ENCODE measurements around the gene AGPAT4.
"Not testable (repeated sequence)": the region's sequence is repeated elsewhere in the genome, so short reads cannot be mapped to it uniquely, and the experiment has no call there.

Gene AGPAT4

GRCh38 chr6:161313940-161314509, 40.2 kb upstream of the AGPAT4 start:
- no peak for TF ChIP-seq CTCF (IDR thresholded peaks at IDR 0.05)
- intact Hi-C loops (cut with DNase I; ENCODE audit: low total_unique reads), result no loop called here
- Histone ChIP-seq H3K4me1 (no peaks in the 10 kb centered on the region), H3K36me3 (no peaks in the 10 kb centered on the region), H3K27ac (no peak overlapping the region), H3K4me3 (no peak overlapping the region), H3K27me3 (no peaks in the 10 kb centered on the region), H3K9me3 (no peaks in the 10 kb centered on the region)
- no peak for DNase-seq

GRCh38 chr6:161313475-161313874, 39.6 kb upstream of the AGPAT4 start:
- H3K27me3 ChIP-seq; H3K27ac ChIP-seq; DNase-seq; H3K4me1 ChIP-seq; H3K36me3 ChIP-seq; H3K4me3 ChIP-seq; intact Hi-C loops (cut with DNase I; ENCODE audit: low total_unique reads); H3K9me3 ChIP-seq: not testable (repeated sequence)

GRCh38 chr6:161309774-161310173, 35.9 kb upstream of the AGPAT4 start:
- H3K4me3 ChIP-seq; H3K9me3 ChIP-seq; H3K4me1 ChIP-seq; H3K27me3 ChIP-seq; DNase-seq; intact Hi-C loops (cut with DNase I; ENCODE audit: low total_unique reads); H3K27ac ChIP-seq; H3K36me3 ChIP-seq: not testable (repeated sequence)

GRCh38 chr6:161308075-161308655, 34.3 kb upstream of the AGPAT4 start:
- no peaks in the 10 kb centered on the region for H3K36me3 ChIP-seq
- H3K9me3 ChIP-seq, result no peaks in the 10 kb centered on the region
- DNase-seq, result no peak
- H3K4me1 ChIP-seq, result no peaks in the 10 kb centered on the region
- no peak for TF ChIP-seq CTCF (IDR thresholded peaks at IDR 0.05)
- intact Hi-C loops (cut with DNase I; ENCODE audit: low total_unique reads), result no loop called here
- no peak overlapping the region for H3K27ac ChIP-seq
- H3K27me3 ChIP-seq, result no peaks in the 10 kb centered on the region
- H3K4me3 ChIP-seq, result no peak overlapping the region

DNA sequence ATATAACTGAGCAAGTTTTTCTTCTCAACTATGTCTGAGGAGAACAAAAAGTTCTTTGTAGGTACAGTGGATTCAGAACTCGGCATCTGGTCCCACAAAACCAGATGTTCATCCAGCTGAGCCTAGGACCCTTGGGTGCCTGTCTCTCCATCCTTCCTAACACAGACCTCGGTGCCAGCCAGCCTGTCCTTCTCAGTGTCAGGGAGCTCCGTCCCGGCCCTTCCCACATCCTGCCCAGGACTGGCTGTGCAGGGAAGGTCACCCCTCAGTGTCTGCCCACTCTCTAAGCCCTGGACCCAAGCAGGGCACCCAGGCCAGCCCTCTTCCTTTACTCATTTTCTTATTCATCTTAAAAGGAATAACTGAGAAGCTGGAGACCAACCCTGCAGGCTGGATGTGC, 32.0 kb upstream of the AGPAT4 start:
- Histone ChIP-seq H3K36me3 (no peaks in the 10 kb centered on the region), H3K4me1 (peaks cover 0 to 3% (median 0%) of the 10 kb centered on the region in 4 donors), H3K4me3 (no peak overlapping the region), H3K27ac (no peak overlapping the region), H3K9me3 (no peaks in the 10 kb centered on the region), H3K27me3 (no peaks in the 10 kb centered on the region)
- no peak for TF ChIP-seq CTCF (IDR thresholded peaks at IDR 0.05)
- intact Hi-C loops (cut with DNase I; ENCODE audit: low total_unique reads), result no loop called here
- no peak for DNase-seq

GRCh38 chr6:161303628-161304340, 29.9 kb upstream of the AGPAT4 start:
- intact Hi-C loops (cut with DNase I; ENCODE audit: low total_unique reads), result no loop called here
- no peak for TF ChIP-seq CTCF (IDR thresholded peaks at IDR 0.05)

More at GRCh38 chr6:161303628-161304340, 29.9 kb upstream of the AGPAT4 start:
- Histone ChIP-seq H3K27ac (no peak overlapping the region), H3K36me3 (no peaks in the 10 kb centered on the region), H3K9me3 (no peaks in the 10 kb centered on the region), H3K4me1 (peaks cover 0 to 3% (median 0%) of the 10 kb centered on the region in 4 donors), H3K4me3 (no peak overlapping the region), H3K27me3 (no peaks in the 10 kb centered on the region)
- DNase-seq, result no peak

All from tibial artery (tissue), 4 donors.